Hepatocyte (in vitro differentiated cells): Measurements from ENCODE around the gene STRIP1.

Source experiments
- CTCF ChIP-seq: fragments of 200-600 bp; sonication (generic); IDR thresholded peaks from 2 replicates; pipeline ENCODE4 v1.5.1; 2016; ENCODE audit warnings: antibody characterized with exemption, mild to moderate bottlenecking; ENCODE audit not compliant: poor library complexity
- EZH2 ChIP-seq: fragments of 200-600 bp; sonication (generic); IDR thresholded peaks from 2 replicates; pipeline ENCODE4 v1.6.1; 2016; ENCODE audit warnings: antibody characterized with exemption, mild to moderate bottlenecking, borderline replicate concordance

- TF ChIP-seq CTCF (no peak), EZH2 (peak; percentile 91)
These were observed 50.0 kb downstream of the STRIP1 start for GRCh38 chr1:110084227-110085078.
